GM19240 (cell line): Measurements from ENCODE around the gene RBMS3.

ENCODE experiments used
- DNase-seq: peaks from one replicate; pipeline ENCODE4 v3.0.0; 2011; ENCODE audit warnings: low spot score; ENCODE audit not compliant: insufficient read length

The RBMS3 gene

GRCh38 chr3:29565236-29565635 is 284.4 kb downstream of the RBMS3 start:
- no peak for DNase-seq

- no peak for DNase-seq
Observed at GRCh38 chr3:29567501-29567900, 286.6 kb downstream of the RBMS3 start.

DNA sequence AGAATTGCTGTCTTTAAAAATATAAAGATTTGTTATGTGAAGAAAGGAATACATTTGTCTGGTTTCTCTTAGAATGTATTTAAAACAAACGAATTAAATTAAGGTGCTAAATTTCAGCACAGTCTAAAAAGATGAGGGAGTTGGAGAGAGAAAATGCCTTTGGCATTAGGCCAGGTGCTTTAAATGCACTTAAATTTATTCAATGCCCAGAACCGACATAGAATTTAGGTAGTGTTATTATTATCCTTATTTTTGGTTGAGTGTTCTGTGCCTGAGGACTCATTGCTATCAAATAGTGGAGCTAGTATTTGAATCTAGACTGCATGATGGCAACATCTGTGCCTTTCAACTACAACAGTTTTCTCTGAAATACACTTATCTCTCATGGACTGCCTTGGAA is 287.5 kb downstream of the RBMS3 start:
- no peak for DNase-seq

DNA sequence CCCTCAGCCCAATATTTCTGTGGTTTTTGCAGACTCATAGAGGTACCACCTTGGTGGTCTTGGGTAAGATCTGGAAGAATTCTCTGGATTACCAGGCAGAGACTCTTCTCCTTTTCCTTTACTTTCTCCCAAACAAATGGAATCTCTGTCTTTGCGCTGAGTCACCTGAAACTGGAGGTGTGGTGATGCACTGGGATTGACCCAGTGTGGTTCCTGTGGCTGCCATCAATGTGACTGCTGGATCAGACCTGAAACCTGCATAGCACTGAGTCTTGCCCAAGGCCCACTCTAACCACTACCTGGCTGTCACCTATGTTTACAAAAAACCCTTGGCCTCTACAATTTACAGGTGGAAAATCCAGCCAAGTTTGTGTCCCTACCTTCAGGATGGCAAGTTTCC is 295.3 kb downstream of the RBMS3 start:
- no peak for DNase-seq

- no peak for DNase-seq
Observed at GRCh38 chr3:29576675-29577074, 295.8 kb downstream of the RBMS3 start.

DNA sequence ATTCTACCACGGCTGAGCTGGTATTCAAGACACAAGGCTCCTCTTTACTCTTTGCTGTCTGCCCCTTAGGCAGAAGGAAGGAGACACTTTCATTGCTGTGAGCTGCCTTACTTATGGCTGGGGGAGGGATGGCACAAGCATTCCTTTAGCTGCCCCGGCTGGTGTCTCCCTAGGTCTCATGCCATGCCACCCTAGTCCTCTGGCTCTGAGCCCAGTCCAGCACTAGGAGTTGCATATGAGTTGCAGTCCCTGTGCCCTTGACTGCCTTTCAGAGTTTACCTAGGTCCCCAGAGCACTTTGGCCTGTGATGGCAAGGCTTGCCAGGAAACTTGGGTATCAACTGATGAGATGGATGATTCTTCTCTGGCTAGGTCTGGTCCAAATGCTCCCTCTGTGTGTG is 296.4 kb downstream of the RBMS3 start:
- no peak for DNase-seq

DNA sequence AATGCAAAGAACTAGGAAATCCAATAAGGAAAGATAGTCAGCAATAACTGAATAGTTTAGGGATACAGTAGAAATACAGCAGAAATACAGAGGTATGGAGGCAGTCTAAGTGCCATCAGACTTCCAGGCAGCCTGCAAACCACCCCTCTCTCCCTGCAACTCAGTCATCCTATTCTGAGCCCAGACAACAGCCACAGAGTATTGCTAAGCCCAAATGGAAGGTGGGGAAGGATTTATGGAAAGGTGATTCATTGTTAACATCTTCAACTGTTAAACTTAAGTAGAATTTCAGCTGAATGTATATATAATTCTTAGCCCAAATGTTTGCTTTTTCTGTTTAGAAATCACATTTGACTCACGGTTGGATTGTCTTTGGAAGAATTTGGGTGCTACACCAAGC is 300.4 kb downstream of the RBMS3 start:
- no peak for DNase-seq

GRCh38 chr3:29582273-29582672 is 301.4 kb downstream of the RBMS3 start:
- DNase-seq: no peak

GRCh38 chr3:29583861-29584260 is 303.0 kb downstream of the RBMS3 start:
- no peak for DNase-seq

- no peak for DNase-seq
Observed at GRCh38 chr3:29585368-29585767, 304.5 kb downstream of the RBMS3 start.

GRCh38 chr3:29587340-29587739 is 306.5 kb downstream of the RBMS3 start:
- no peak for DNase-seq

- no peak for DNase-seq
Observed at GRCh38 chr3:29590012-29590411, 309.1 kb downstream of the RBMS3 start.

DNA sequence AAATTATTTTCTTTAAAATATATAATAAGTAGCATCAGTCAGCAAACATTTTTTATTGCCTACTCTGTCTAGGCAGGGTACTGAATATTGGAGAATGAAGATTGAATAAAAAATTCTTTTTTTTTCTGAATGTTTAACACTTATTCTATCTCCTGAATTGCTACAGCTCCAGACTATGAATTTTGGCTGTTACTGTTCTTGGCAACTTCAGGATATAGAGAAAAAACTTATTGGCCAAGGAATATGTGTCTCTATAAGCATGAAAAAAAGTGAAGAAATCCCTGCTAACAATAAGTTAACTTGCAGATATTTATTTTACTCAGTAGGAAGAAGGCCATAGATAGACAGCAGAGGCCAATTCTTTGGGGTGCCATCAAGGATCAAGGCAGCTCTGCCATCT is 309.6 kb downstream of the RBMS3 start:
- DNase-seq: no peak

DNA sequence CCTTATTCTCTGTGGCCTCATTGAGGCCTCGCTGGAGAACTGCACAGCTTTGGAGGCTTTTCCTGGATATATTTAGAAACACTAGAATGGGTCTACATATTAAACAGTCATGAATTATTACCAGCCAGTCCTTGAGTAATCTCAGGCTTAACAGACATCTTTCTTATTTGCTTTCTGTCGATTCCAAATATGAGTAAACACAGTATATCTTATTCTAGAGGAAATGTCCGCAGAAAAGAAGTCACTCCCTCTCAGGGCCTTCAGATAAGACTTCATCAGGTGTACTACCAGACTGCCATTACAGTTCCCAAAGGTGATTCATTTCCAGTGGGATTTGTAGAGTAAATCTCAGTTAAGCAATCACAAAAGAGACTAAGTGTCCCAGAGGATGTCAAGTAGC is 310.7 kb downstream of the RBMS3 start:
- DNase-seq: no peak

DNA sequence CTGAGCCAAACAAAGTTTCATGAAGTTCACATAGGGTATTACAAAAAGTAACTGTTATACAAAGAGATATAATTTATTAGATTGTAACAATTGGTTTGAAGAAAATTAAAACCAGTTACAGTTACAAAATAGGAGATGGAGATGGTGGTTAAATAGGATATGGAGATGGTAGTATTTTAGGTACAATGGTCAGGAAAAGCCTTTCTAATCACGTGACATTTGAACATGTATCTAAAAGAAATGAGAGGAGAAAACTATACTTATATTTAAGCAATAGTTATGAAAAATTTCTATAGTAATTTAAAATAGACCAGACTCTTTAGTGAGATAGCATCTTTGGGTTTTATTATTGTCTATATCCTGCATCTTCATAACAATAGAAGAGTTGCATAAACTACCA is 312.9 kb downstream of the RBMS3 start:
- DNase-seq: no peak

GRCh38 chr3:29594261-29594660 is 313.4 kb downstream of the RBMS3 start:
- DNase-seq: no peak

GRCh38 chr3:29597376-29598008 is 316.6 kb downstream of the RBMS3 start:
- no peak for DNase-seq

DNA sequence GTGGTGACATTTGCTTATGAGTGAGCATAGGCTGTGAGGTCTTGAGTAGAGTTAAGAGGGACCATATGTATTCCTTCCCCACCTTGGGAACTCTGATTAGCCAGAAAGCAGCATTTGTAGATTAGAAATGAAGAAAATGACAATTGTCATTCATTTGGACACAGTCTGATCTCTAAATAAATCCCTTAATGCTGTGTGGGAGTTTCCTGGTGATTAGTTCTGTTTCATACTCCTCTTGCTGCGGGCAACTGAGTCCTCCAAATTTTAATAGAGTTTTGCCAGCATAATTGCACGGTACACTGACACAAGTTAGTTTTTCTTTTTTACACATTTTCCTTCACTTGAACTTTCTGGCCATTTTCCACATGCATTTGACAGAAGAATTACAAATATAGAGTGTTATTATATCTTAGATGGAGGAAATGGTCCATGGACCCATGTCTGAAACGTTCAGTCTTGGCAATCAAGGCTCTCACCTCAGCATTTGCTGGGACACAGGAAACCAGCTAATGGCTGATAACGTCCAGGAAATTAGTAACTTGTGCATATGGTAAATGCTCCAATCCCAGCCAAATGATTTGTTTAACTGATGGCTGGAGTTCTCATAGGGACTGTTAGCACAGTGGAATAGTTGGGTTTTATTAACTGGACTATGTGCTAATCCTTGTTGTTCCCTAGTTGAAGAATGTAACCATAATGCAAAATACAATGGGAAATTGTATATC is 321.2 kb downstream of the RBMS3 start:
- no peak for DNase-seq

GRCh38 chr3:29605845-29606244 is 325.0 kb downstream of the RBMS3 start:
- no peak for DNase-seq

DNA sequence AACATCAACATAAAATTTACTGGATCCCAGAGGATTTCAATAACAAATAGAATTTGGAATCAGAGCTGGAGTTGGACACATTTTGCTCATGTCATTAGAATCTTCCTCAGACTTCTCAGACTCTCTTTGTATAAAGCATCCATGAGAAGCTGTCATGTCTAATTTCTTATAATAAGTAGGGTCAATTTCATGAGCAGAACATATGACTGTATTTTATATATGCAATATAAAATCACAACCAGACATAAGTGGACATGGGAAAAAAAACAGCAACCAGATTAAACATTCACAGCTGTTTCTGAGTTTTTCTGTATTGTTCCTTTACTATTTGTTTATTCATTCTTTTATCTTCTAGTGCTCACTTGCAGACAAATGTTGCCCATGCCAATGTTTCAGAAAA is 325.5 kb downstream of the RBMS3 start:
- no peak for DNase-seq

DNA sequence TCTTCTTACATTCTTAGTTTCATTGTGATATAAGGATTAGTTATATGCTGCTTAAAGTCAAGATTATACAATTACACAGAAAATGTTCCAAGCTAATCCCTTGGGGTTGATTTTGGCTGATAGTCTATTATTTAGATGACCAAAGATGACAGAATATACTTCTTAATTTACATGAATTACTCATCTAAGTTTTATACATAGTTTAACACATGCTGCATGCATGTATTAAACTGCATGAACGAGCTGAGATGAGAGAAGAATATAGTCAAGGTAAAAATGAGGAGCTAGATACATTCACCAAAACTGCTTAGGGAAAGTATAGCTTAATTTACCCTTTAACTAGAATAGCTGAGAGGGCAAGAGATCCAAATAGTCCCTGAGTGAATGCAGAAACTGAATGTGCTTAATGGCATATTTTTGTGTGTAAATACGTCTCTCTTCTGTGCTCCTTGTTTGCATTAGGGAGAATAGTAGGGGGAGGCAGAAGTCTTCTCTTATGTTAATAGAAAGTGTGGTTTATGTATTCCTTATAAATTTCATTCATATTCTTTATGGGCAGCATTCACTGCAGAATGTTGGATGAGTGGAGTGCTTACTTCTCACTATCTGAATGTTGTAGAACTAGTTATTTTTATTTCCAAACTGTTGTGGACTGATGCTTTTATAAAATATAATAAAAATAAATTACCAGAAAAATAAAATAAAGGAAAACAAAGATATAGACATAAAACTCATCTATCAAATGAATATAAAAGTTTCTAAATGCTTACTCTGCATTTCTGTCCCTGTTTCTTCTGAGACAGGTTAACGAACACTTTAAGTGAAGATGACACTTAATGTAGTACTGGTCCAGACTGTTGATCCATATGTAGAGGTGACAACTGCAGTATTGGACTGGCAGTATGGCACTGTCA is 327.8 kb downstream of the RBMS3 start:
- DNase-seq: no peak

GRCh38 chr3:29609328-29609811 is 328.5 kb downstream of the RBMS3 start:
- DNase-seq: no peak
